ENCODE data around the gene NES.

DNA sequence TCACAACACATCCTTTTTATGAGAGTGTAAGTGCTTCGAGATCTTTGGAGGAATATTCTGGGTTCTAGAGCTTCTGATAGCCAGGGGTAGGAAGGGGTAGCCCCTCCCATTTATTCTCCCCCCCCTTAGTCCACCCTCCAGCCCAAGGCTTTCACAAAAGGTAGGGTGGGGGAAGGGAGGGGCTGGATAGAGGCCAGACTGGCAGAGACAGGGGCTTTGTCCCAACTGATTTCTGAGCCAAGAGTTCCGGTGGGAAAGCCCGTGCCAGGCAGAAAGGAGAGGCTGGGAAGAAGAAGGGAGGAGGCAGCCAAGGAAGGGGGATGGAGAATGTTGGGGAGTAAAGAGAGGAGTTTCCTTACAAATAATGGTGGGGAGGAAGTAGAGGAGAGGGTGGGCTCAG is 32.2 kb downstream of the NES start:
- TF ChIP-seq, protein P1, sequence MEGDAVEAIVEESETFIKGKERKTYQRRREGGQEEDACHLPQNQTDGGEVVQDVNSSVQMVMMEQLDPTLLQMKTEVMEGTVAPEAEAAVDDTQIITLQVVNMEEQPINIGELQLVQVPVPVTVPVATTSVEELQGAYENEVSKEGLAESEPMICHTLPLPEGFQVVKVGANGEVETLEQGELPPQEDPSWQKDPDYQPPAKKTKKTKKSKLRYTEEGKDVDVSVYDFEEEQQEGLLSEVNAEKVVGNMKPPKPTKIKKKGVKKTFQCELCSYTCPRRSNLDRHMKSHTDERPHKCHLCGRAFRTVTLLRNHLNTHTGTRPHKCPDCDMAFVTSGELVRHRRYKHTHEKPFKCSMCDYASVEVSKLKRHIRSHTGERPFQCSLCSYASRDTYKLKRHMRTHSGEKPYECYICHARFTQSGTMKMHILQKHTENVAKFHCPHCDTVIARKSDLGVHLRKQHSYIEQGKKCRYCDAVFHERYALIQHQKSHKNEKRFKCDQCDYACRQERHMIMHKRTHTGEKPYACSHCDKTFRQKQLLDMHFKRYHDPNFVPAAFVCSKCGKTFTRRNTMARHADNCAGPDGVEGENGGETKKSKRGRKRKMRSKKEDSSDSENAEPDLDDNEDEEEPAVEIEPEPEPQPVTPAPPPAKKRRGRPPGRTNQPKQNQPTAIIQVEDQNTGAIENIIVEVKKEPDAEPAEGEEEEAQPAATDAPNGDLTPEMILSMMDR (IDR thresholded peaks at IDR 0.05), result no peak
- no peak for TF ChIP-seq POLR2A (IDR thresholded peaks at IDR 0.05)

All from heart left ventricle (tissue), 13 donors.